WTC11 (cell line): ENCODE results near the gene ARL13A. TPM values are rescaled to one million over a fixed set of nuclear protein-coding genes. Genes with fewer than 3 reads are reported as not detected.

Experiments used
- ATAC-seq: fragments of 200-7000 bp; cut with Tn5 transposase; 2 replicates; pipeline ENCODE4 v1.10.0; 2021; ENCODE audit warnings: mild to moderate bottlenecking, moderate library complexity
- CTCF ChIA-PET: fragments of 300-600 bp; sonication (Branson Sonifier 250); formaldehyde crosslinking; loops from one replicate; lab custom pipeline; 2021; ENCODE audit warnings: antibody characterized with exemption; lab: Charles Lee
- POLR2A ChIA-PET: fragments of 350-600 bp; sonication (Branson Sonifier 250); formaldehyde crosslinking; loops from one replicate; lab custom pipeline; 2021; ENCODE audit warnings: antibody characterized with exemption; lab: Charles Lee
- DNase-seq: peaks from one replicate; pipeline ENCODE4 v3.0.0; 2021; ENCODE audit warnings: low spot score
- H3K27ac Mint-ChIP-seq: 2 replicates; pipeline ENCODE4 v1.8.0; 2021; ENCODE audit warnings: mixed read lengths
- H3K27me3 Mint-ChIP-seq: 2 replicates; pipeline ENCODE4 v1.8.0; 2021; ENCODE audit warnings: low read depth, mild to moderate bottlenecking, moderate library complexity, mixed read lengths
- H3K36me3 Mint-ChIP-seq: 2 replicates; pipeline ENCODE4 v1.8.0; 2021; ENCODE audit warnings: mixed read lengths
- H3K4me1 Mint-ChIP-seq: 2 replicates; pipeline ENCODE4 v1.8.0; 2022; ENCODE audit warnings: mixed read lengths
- H3K4me3 Mint-ChIP-seq: 2 replicates; pipeline ENCODE4 v1.8.0; 2021; ENCODE audit warnings: mild to moderate bottlenecking, moderate library complexity, mixed read lengths
- H3K9me3 Mint-ChIP-seq: 2 replicates; pipeline ENCODE4 v1.8.0; 2021; ENCODE audit warnings: mixed read lengths
- CREM ChIP-seq: sonication (generic); formaldehyde crosslinking; IDR thresholded peaks from 2 replicates; pipeline ENCODE4 v1.8.1; 2022; ENCODE audit warnings: mild to moderate bottlenecking, missing genetic modification reagents, moderate library complexity
- E2F1 ChIP-seq: sonication (generic); formaldehyde crosslinking; IDR thresholded peaks from 2 replicates; pipeline ENCODE4 v1.8.0; 2022; ENCODE audit warnings: mild to moderate bottlenecking, missing genetic modification reagents
- FOXP1 ChIP-seq: sonication (generic); formaldehyde crosslinking; IDR thresholded peaks from 2 replicates; pipeline ENCODE4 v1.8.0; 2022; ENCODE audit warnings: missing genetic modification reagents, mild to moderate bottlenecking, moderate library complexity, borderline replicate concordance
- IRF1 ChIP-seq: sonication (generic); formaldehyde crosslinking; IDR thresholded peaks from 2 replicates; pipeline ENCODE4 v1.8.0; 2023; ENCODE audit warnings: missing genetic modification reagents
- JUN ChIP-seq: sonication (generic); formaldehyde crosslinking; IDR thresholded peaks from 2 replicates; pipeline ENCODE4 v1.8.0; 2023; ENCODE audit warnings: mild to moderate bottlenecking, missing genetic modification reagents
- PRRX2 ChIP-seq: fragments of 250-450 bp; sonication (Bioruptor Pico); IDR thresholded peaks from 2 replicates; pipeline ENCODE4 v1.8.0; 2021; ENCODE audit warnings: mild to moderate bottlenecking
- ZNF671 ChIP-seq: fragments of 250-450 bp; sonication (Bioruptor Pico); IDR thresholded peaks from 2 replicates; pipeline ENCODE4 v1.8.0; 2021; ENCODE audit warnings: mild to moderate bottlenecking
- ZSCAN18 ChIP-seq: fragments of 250-450 bp; sonication (Bioruptor Pico); IDR thresholded peaks from 2 replicates; pipeline ENCODE4 v2.1.2; 2022; ENCODE audit warnings: mild to moderate bottlenecking, moderate library complexity
- total RNA-seq: library from RNA; stranded (reverse); gene quantifications from 3 replicates; pipeline ENCODE4 v1.2.3, GENCODE V29; 2021
- TF ChIP-seq, protein P1 (sequence below): sonication (generic); formaldehyde crosslinking; IDR thresholded peaks from 2 replicates; pipeline ENCODE4 v1.8.1; 2023; ENCODE audit warnings: mild to moderate bottlenecking, moderate library complexity, missing genetic modification reagents
- TF ChIP-seq, protein P2 (sequence below): sonication (generic); formaldehyde crosslinking; IDR thresholded peaks from 2 replicates; pipeline ENCODE4 v1.8.0; 2023; ENCODE audit warnings: mild to moderate bottlenecking, missing genetic modification reagents
- TF ChIP-seq, protein P3 (sequence below): sonication (generic); formaldehyde crosslinking; IDR thresholded peaks from 2 replicates; pipeline ENCODE4 v1.8.1; 2022; ENCODE audit warnings: mild to moderate bottlenecking, moderate library complexity, missing genetic modification reagents

Gene ARL13A
- total RNA-seq, 1 experiment from 2014 or later, result not detected

DNA sequence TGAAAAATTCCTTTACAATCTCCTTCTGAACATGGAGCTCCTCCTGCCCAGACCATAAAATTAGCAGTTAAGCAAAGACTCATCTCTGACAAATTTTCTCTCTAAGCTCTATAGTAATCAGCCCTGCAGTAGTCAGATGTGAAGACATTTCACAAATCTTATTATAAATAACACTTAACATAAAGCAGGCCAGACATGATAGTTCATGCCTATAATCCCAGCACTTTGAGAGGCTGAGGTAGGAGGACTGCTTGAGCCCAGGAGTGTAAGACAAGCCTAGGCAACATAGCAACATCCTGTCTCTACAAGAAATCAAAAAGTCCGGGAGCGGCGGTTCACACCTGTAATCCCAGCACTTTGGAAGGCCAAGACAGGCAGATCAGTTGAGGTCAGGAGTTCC lies 52.5 kb downstream of the ARL13A start:
- no peaks in the 10 kb centered on the region for H3K4me1 Mint-ChIP-seq
- no peak for ATAC-seq
- ChIA-PET CTCF (no interaction called here), POLR2A (no interaction called here)
- H3K4me3 Mint-ChIP-seq, result no peak overlapping the region
- DNase-seq, result no peak
- no peak overlapping the region for H3K27ac Mint-ChIP-seq
- H3K9me3 Mint-ChIP-seq, result no peaks in the 10 kb centered on the region
- H3K27me3 Mint-ChIP-seq, result no peaks in the 10 kb centered on the region
- H3K36me3 Mint-ChIP-seq, result peaks cover 21% of the 10 kb centered on the region
- TF ChIP-seq E2F1 (CRISPR knock-in tag), result no peak

GRCh38 chrX:101025126-101025525 lies 55.6 kb downstream of the ARL13A start:
- H3K4me3 Mint-ChIP-seq, result no peak overlapping the region
- ChIA-PET CTCF (no interaction called here), POLR2A (no interaction called here)
- no peaks in the 10 kb centered on the region for H3K4me1 Mint-ChIP-seq
- ATAC-seq, result no peak
- peaks cover 17% of the 10 kb centered on the region for H3K36me3 Mint-ChIP-seq
- DNase-seq, result no peak
- TF ChIP-seq, protein P1, sequence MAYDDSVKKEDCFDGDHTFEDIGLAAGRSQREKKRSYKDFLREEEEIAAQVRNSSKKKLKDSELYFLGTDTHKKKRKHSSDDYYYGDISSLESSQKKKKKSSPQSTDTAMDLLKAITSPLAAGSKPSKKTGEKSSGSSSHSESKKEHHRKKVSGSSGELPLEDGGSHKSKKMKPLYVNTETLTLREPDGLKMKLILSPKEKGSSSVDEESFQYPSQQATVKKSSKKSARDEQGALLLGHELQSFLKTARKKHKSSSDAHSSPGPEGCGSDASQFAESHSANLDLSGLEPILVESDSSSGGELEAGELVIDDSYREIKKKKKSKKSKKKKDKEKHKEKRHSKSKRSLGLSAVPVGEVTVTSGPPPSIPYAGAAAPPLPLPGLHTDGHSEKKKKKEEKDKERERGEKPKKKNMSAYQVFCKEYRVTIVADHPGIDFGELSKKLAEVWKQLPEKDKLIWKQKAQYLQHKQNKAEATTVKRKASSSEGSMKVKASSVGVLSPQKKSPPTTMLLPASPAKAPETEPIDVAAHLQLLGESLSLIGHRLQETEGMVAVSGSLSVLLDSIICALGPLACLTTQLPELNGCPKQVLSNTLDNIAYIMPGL (CRISPR knock-in tag), result no peak
- no peak for TF ChIP-seq ZNF671 (CRISPR knock-in tag)
- no peak for TF ChIP-seq CREM (CRISPR knock-in tag)
- TF ChIP-seq, protein P2, sequence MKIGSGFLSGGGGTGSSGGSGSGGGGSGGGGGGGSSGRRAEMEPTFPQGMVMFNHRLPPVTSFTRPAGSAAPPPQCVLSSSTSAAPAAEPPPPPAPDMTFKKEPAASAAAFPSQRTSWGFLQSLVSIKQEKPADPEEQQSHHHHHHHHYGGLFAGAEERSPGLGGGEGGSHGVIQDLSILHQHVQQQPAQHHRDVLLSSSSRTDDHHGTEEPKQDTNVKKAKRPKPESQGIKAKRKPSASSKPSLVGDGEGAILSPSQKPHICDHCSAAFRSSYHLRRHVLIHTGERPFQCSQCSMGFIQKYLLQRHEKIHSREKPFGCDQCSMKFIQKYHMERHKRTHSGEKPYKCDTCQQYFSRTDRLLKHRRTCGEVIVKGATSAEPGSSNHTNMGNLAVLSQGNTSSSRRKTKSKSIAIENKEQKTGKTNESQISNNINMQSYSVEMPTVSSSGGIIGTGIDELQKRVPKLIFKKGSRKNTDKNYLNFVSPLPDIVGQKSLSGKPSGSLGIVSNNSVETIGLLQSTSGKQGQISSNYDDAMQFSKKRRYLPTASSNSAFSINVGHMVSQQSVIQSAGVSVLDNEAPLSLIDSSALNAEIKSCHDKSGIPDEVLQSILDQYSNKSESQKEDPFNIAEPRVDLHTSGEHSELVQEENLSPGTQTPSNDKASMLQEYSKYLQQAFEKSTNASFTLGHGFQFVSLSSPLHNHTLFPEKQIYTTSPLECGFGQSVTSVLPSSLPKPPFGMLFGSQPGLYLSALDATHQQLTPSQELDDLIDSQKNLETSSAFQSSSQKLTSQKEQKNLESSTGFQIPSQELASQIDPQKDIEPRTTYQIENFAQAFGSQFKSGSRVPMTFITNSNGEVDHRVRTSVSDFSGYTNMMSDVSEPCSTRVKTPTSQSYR (CRISPR knock-in tag), result no peak
- TF ChIP-seq FOXP1 (CRISPR knock-in tag), result no peak
- no peaks in the 10 kb centered on the region for H3K27me3 Mint-ChIP-seq
- H3K9me3 Mint-ChIP-seq, result no peaks in the 10 kb centered on the region
- no peak overlapping the region for H3K27ac Mint-ChIP-seq

DNA sequence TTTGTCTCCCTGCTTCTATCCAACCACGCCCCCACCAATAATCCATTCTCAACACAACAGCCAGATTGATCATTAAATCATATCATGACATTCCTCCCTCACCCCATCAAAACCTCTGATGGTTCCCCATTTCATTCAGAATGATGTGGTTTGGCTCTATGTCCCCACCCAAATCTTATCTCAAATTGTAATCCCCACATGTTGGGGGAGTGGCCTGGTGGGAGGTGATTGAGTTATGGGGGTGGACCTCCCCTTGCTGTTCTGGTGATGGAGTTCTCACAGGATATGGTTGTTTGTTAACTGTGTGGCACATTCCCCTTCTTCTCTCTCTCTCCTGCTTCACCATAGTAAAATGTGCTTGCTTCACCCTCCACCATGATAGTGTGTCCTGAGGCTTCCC lies 59.1 kb downstream of the ARL13A start:
- Mint-ChIP-seq H3K27ac (no peak overlapping the region), H3K4me3 (no peak overlapping the region), H3K9me3 (no peaks in the 10 kb centered on the region), H3K4me1 (no peaks in the 10 kb centered on the region), H3K36me3 (peaks cover 17% of the 10 kb centered on the region), H3K27me3 (no peaks in the 10 kb centered on the region)
- ATAC-seq (no peak), DNase-seq (no peak)
- TF ChIP-seq PRRX2 (CRISPR knock-in tag) (no peak), CREM (CRISPR knock-in tag) (no peak), JUN (CRISPR knock-in tag) (no peak), IRF1 (CRISPR knock-in tag) (no peak)
- TF ChIP-seq, protein P3, sequence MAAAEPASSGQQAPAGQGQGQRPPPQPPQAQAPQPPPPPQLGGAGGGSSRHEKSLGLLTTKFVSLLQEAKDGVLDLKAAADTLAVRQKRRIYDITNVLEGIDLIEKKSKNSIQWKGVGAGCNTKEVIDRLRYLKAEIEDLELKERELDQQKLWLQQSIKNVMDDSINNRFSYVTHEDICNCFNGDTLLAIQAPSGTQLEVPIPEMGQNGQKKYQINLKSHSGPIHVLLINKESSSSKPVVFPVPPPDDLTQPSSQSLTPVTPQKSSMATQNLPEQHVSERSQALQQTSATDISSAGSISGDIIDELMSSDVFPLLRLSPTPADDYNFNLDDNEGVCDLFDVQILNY (CRISPR knock-in tag), result no peak
- POLR2A ChIA-PET, result no interaction called here
- CTCF ChIA-PET, result no interaction called here

GRCh38 chrX:101029665-101030064 lies 60.2 kb downstream of the ARL13A start:
- DNase-seq, result no peak
- ChIA-PET CTCF (no interaction called here), POLR2A (no interaction called here)
- Mint-ChIP-seq H3K36me3 (peaks cover 18% of the 10 kb centered on the region), H3K4me3 (no peak overlapping the region), H3K9me3 (no peaks in the 10 kb centered on the region), H3K27me3 (no peaks in the 10 kb centered on the region), H3K4me1 (no peaks in the 10 kb centered on the region), H3K27ac (no peak overlapping the region)
- no peak for ATAC-seq
- TF ChIP-seq JUN (CRISPR knock-in tag) (no peak), ZSCAN18 (CRISPR knock-in tag) (no peak)
